ENCODE data around the gene VWA5A.

DNA sequence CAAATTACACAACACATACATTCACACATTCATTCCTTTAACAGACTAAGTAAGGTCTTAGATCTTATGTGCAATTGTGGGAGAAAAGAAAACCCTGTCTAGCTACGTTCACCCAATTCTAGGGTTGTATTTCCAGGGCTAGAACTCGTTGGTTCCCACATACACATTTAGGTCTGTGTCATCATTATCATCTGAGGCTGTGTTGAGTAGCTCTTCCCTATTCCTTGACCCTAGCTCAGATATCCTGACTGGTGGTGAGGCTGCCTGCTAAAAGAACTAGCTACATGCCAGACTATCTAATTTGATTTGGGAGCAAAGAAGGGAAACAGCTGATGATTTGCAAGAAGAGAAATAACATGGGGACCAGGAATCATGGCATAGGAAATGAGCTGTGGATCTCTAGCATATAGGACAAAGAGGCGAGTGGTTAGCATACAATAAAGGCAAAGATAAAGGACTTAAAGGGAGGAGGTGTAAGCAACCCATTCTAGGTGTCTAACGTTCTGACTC, 46.6 kb upstream of the VWA5A start:
- TF ChIP-seq, protein P1, sequence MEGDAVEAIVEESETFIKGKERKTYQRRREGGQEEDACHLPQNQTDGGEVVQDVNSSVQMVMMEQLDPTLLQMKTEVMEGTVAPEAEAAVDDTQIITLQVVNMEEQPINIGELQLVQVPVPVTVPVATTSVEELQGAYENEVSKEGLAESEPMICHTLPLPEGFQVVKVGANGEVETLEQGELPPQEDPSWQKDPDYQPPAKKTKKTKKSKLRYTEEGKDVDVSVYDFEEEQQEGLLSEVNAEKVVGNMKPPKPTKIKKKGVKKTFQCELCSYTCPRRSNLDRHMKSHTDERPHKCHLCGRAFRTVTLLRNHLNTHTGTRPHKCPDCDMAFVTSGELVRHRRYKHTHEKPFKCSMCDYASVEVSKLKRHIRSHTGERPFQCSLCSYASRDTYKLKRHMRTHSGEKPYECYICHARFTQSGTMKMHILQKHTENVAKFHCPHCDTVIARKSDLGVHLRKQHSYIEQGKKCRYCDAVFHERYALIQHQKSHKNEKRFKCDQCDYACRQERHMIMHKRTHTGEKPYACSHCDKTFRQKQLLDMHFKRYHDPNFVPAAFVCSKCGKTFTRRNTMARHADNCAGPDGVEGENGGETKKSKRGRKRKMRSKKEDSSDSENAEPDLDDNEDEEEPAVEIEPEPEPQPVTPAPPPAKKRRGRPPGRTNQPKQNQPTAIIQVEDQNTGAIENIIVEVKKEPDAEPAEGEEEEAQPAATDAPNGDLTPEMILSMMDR (IDR thresholded peaks at IDR 0.05): no peak
- no peak for TF ChIP-seq EP300 (IDR thresholded peaks at IDR 0.05)
- TF ChIP-seq POLR2A (IDR thresholded peaks at IDR 0.05): no peak

Data from tibial nerve (tissue), 4 donors.